Fibroblast of the aortic adventitia (primary cell): ENCODE results near the gene HSDL2. TPM values are rescaled to one million over a fixed set of nuclear protein-coding genes. Genes with fewer than 3 reads are reported as not detected.
A peak's percentile ranks its signal among the peaks of the same experiment; 100 is the strongest.

Experiments
- DNase-seq: peaks from one replicate; pipeline ENCODE4 v3.0.0-alpha.2; 2010; ENCODE audit warnings: low read depth
- H3K4me3 ChIP-seq: 2 replicates; pipeline ENCODE4 v1.5.1; 2011; ENCODE audit warnings: low read depth, mild to moderate bottlenecking, control low read depth, low read length, moderate library complexity
- CTCF ChIP-seq: IDR thresholded peaks from 2 replicates; pipeline ENCODE4 v1.5.1; 2011; ENCODE audit warnings: mild to moderate bottlenecking, low read length, control low read depth, inconsistent platforms; ENCODE audit not compliant: insufficient read depth
- total RNA-seq: library from RNA; depleted of rRNA; stranded (reverse); fragments of >200 nt; gene quantifications from 2 replicates; pipeline ENCODE4 v1.2.3, GENCODE V29; 2012; ENCODE audit warnings: low replicate concordance

HSDL2 gene
- total RNA-seq, 1 donor, result 54.9 TPM

DNA sequence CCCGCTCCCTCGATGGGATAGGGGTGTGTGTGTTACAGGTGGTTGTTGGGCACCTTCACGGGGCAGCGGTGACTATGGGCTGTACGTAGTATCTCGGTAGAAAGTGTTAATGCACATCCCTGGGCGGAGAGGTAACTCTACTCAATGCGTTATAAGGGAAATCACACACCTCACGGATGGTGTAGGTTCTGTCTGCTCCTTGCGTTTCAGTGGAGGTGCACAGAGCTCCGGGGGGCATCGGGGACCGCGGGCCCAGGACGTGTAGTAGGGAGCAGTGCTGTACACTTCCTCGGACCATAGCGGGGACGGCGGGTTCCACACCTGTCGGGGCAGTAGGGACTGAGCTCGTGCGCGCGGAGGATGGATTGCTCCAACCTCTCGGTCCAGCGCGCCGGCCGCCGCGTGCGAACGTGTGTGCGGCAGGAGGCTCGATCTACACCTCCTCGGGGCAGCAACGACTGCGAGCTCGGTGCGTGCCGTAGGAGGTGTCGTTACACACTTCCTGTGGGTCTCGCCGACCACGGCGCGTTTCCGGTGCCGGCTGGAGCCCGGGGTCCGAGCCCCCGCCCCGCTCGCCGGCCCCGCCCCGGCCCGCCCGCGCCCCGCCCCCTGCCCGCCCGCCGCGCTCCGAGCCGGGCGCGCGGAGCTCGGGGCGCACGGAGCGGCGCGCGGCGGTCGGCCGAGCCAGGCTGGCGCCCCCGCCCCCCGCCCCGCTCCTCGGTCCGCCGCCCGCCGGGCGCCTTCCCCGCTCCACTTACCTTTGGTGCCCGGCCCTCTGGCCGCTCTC lies 106.5 kb downstream of the HSDL2 start, which contains the start of gene KIAA1958:
TSS of gene KIAA1958 (plus strand) at position 607 of the 787 bp plus-strand sequence. CDS start 87,254 bp downstream, outside the sequence.
- no peak for TF ChIP-seq CTCF
- peak; percentile 44 for DNase-seq
- peak within 1 kb of the TSS; percentile 75 for H3K4me3 ChIP-seq

- peak overlapping the region; percentile 62 for H3K4me3 ChIP-seq
- DNase-seq, result peak; percentile 36
- TF ChIP-seq CTCF, result no peak
Measured at GRCh38 chr9:112487008-112487798, 107.3 kb downstream of the HSDL2 start.

DNA sequence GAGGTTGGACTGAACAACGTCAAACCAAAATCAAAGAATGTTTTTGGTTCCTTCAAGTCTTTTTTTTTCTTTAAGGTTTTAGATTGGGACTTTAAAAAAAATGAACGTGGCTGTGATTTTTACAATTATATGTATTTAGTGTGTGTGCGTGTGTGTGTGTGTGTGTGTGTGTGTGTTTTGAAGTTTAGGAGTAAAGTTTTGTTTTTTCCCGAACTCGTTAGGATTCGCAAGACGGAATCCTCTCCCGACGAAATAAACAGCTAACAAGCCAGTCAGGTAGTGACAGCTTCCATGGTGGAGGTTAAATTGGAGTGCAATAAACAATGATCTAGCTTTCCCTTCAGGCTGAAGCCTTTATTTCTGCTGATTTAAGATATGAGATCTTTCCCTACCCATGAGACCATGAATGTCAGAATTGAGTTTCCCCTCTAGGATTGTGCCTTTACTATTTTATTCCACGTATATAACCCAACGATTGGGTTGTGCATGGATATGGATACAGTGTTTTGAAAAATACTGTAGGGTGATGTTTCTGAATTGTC lies 108.0 kb downstream of the HSDL2 start:
- no peak for TF ChIP-seq CTCF
- no peak for DNase-seq
- H3K4me3 ChIP-seq, result peak overlapping the region; percentile 62

DNA sequence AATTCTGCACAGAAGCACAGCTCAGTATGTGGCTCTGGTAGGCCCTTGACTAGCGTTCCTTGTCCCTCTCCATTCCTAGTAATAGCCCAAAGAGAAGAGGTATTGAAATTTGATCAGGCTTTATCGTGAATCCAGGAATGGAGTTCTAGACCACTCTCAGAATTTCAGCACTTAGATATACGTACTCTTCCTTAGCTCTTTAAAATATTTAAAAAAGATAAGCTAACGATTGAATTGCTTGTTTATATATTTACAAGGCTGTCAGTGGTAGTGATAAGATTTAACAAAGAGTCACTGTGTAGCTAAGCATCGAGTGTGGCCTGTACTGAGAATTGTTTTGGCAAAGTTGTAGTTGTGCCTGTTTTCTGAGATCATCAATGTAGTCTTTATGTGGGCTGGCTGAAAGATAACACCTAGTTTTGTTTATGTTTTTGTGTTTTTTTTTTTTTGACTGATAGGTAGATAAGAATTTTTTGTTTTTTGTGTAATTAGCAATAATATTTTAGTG lies 109.2 kb downstream of the HSDL2 start:
- DNase-seq, result no peak
- no peak overlapping the region for H3K4me3 ChIP-seq
- no peak for TF ChIP-seq CTCF

DNA sequence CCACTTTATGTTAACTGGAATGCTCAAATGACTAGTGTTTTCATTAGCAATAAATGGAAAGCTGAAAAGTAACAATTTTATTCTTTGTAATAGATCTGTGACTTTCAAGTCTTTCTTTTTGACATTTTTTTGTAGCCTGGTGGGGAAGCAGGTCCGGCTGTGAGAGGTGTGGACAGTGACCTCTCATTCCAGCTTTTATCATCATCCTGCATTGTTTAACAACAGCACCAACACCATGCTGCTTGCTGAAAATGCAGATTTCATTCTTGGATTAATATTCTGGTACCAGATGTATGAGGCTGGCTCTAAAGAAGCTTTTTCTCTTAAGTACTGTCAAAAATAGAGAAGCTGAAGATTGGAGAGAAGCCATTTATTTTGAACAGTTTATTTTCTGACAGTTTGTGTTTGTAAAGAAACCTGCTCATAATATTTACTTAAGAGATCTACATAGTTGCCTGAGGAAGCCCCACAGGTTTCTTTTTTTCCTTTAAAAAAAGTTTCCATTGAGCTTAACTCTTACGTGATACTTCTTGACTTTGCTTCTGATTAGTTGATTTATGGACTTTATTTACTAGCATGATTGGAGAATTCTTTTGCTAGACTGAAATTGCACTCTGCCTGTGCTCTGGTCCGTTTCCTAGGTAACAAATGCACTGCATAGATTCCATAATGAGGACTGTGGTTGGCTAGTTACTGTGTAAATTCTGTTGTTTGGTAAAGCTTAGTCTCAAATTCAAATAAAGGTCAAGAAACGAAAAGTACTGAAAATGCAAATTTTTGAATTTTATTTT lies 110.2 kb downstream of the HSDL2 start:
- H3K4me3 ChIP-seq, result no peak overlapping the region
- TF ChIP-seq CTCF, result no peak
- no peak for DNase-seq
